ENCODE results near the gene NUDT17.

DNA sequence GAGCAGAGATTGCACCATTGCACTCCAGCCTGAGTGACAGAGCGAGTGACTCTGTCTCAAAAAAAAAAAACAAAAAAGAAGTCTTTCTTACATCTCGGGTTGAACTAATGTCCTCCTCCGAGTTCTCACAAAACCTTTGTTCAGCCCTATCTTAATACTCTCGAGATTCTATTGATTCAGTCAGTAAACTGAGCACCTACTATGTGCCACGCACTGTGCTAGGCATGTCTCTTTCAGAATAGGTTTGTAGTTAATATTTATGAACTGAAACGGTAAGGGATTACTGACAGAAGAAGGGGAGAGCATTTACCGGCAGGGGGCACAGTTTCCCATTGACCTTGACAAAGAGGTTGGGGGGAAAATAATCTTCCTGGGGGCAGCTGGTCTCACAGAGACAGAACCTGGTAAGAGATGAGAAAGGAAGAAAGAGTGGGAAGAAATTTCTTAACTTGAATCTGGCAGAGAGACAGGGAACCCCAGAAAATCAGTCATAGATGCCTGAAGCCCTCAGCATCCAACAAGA lies 10.1 kb downstream of the NUDT17 start:
- no peak for TF ChIP-seq POLR2A (IDR thresholded peaks at IDR 0.05; ENCODE audit: low read length)
- TF ChIP-seq GATA1 (IDR thresholded peaks at IDR 0.05; ENCODE audit: low read depth, low read length), result no peak
